Astrocyte (in vitro differentiated cells and primary cell): Measurements from ENCODE around the gene TMEM175. TPM values are rescaled to one million over a fixed set of nuclear protein-coding genes. Genes with fewer than 3 reads are reported as not detected.

Source experiments
- DNase-seq: peaks from one replicate; pipeline ENCODE4 v3.0.0-alpha.2; 2010; ENCODE audit warnings: low read depth
- FAIRE-seq: peaks from 2 replicates; lab custom pipeline; 2011; peaks lifted over from hg19 to GRCh38; lab: Jason Lieb, UNC
- H2AFZ ChIP-seq: 2 replicates; pipeline ENCODE4 v1.6.0; 2012; ENCODE audit warnings: low read depth, low read length, inconsistent platforms
- H3K27ac ChIP-seq: 2 replicates; pipeline ENCODE4 v1.5.1; 2011; ENCODE audit warnings: low read depth, low read length, inconsistent platforms
- H3K27me3 ChIP-seq: 2 replicates; pipeline ENCODE4 v1.6.0; 2011; ENCODE audit warnings: low read length, inconsistent platforms; ENCODE audit not compliant: insufficient read depth
- H3K36me3 ChIP-seq: 2 replicates; pipeline ENCODE4 v1.5.1; 2011; ENCODE audit warnings: low read length, inconsistent platforms; ENCODE audit not compliant: insufficient read depth
- H3K4me1 ChIP-seq: 2 replicates; pipeline ENCODE4 v1.5.1; 2011; ENCODE audit warnings: low read length, inconsistent platforms; ENCODE audit not compliant: insufficient read depth
- H3K4me2 ChIP-seq: 2 replicates; pipeline ENCODE4 v1.6.0; 2012; ENCODE audit warnings: low read length, inconsistent platforms
- H3K4me3 ChIP-seq: 2 replicates; pipeline ENCODE4 v1.5.1; 2011; ENCODE audit warnings: low read depth, mild to moderate bottlenecking, low read length, inconsistent platforms; ENCODE audit not compliant: insufficient read depth
- H3K79me2 ChIP-seq: 2 replicates; pipeline ENCODE4 v1.6.0; 2012; ENCODE audit warnings: mild to moderate bottlenecking, low read length, inconsistent platforms; ENCODE audit not compliant: insufficient read depth
- H3K9ac ChIP-seq: 2 replicates; pipeline ENCODE4 v1.6.0; 2012; ENCODE audit warnings: mild to moderate bottlenecking, low read length, inconsistent platforms
- H3K9me3 ChIP-seq: 2 replicates; pipeline ENCODE4 v1.5.1; 2012; ENCODE audit warnings: low read depth, mild to moderate bottlenecking, low read length, inconsistent platforms; ENCODE audit not compliant: insufficient read depth
- H4K20me1 ChIP-seq: 2 replicates; pipeline ENCODE4 v1.6.0; 2012; ENCODE audit warnings: low read length, inconsistent platforms; ENCODE audit not compliant: insufficient read depth
- H3K27ac Mint-ChIP-seq: one replicate; pipeline ENCODE4 v1.8.0; 2021; ENCODE audit warnings: mild to moderate bottlenecking, mixed read lengths; ENCODE audit not compliant: unreplicated experiment
- H3K27me3 Mint-ChIP-seq: one replicate; pipeline ENCODE4 v1.8.0; 2021; ENCODE audit warnings: low read depth, mixed read lengths; ENCODE audit not compliant: unreplicated experiment
- H3K36me3 Mint-ChIP-seq: one replicate; pipeline ENCODE4 v1.8.0; 2021; ENCODE audit warnings: low read depth, mixed read lengths; ENCODE audit not compliant: unreplicated experiment
- H3K4me1 Mint-ChIP-seq: one replicate; pipeline ENCODE4 v1.8.0; 2021; ENCODE audit warnings: low read depth, mixed read lengths; ENCODE audit not compliant: unreplicated experiment
- H3K4me3 Mint-ChIP-seq: one replicate; pipeline ENCODE4 v1.8.0; 2021; ENCODE audit warnings: mild to moderate bottlenecking, moderate library complexity, mixed read lengths; ENCODE audit not compliant: unreplicated experiment
- H3K9me3 Mint-ChIP-seq: one replicate; pipeline ENCODE4 v1.8.0; 2021; ENCODE audit warnings: mild to moderate bottlenecking, mixed read lengths; ENCODE audit not compliant: unreplicated experiment
- EZH2 ChIP-seq: IDR thresholded peaks from 2 replicates; pipeline ENCODE4 v1.6.1; 2012; ENCODE audit warnings: mild to moderate bottlenecking, low read length, inconsistent platforms; ENCODE audit not compliant: insufficient read depth
- total RNA-seq: library from RNA; stranded (reverse); gene quantifications from 2 replicates; pipeline ENCODE4 v1.2.1, GENCODE V29; 2021
- TF ChIP-seq, protein P1 (sequence below): IDR thresholded peaks from 2 replicates; pipeline ENCODE4 v1.5.1; 2011; ENCODE audit warnings: low read depth, mild to moderate bottlenecking, inconsistent platforms, low read length, moderate library complexity; ENCODE audit not compliant: insufficient read depth

The TMEM175 gene
- total RNA-seq, 1 donor from 2014 or later: 22.1 TPM

DNA sequence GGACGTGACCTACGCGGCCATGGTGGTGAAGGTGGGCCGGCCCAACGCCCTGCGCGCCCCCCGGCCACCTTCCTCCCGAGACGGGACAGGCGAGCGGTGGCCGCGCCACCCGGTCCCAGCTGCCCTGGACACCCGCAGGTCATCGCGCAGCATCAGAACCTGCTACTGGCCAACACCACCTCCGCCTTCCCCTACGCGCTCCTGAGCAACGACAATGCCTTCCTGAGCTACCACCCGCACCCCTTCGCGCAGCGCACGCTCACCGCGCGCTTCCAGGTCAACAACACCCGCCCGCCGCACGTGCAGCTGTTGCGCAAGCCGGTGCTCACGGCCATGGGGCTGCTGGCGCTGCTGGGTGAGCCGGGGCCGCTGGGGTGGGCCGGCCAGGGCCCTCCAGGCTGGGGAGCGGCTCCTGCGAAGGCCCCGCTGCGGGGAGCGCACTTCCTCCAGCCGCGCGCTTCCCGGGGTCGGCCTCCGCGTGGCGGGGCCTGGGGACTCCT lies 69.9 kb downstream of the TMEM175 start:
- no peak overlapping the region for H3K4me3 ChIP-seq
- peaks cover 31% of the 10 kb centered on the region for H3K27me3 Mint-ChIP-seq

DNA sequence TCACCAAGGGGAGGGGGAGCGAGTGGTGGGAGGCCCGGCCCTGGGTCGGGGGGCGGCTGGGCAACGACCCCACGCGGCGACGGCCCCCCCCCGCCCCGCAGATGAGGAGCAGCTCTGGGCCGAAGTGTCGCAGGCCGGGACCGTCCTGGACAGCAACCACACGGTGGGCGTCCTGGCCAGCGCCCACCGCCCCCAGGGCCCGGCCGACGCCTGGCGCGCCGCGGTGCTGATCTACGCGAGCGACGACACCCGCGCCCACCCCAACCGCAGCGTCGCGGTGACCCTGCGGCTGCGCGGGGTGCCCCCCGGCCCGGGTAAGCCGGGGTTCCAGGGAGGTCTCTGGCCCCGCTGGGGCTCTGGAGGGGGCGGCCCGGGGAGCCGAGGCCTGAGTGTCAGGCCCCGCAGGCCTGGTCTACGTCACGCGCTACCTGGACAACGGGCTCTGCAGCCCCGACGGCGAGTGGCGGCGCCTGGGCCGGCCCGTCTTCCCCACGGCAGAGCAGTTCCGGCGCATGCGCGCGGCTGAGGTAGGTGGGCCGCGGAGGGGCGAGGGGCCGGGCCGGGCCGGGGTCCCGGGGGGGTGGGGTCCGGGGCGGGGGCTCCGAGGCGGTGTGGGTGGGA lies 70.5 kb downstream of the TMEM175 start:
- Mint-ChIP-seq H3K4me3 (no peak overlapping the region), H3K4me1 (peaks cover 2% of the 10 kb centered on the region), H3K27ac (no peak overlapping the region), H3K27me3 (peaks cover 36% of the 10 kb centered on the region), H3K9me3 (peaks cover 6% of the 10 kb centered on the region), H3K36me3 (peaks cover 4% of the 10 kb centered on the region)
- Histone ChIP-seq H3K4me2 (no peak overlapping the region), H3K27ac (no peak overlapping the region), H3K27me3 (peaks cover 31% of the 10 kb centered on the region), H4K20me1 (peaks cover 8% of the 10 kb centered on the region), H3K4me1 (no peaks in the 10 kb centered on the region), H2AFZ (no peak overlapping the region), H3K36me3 (no peaks in the 10 kb centered on the region), H3K79me2 (no peaks in the 10 kb centered on the region), H3K4me3 (no peak overlapping the region), H3K9ac (no peak overlapping the region), H3K9me3 (no peaks in the 10 kb centered on the region)
- TF ChIP-seq, protein P1, sequence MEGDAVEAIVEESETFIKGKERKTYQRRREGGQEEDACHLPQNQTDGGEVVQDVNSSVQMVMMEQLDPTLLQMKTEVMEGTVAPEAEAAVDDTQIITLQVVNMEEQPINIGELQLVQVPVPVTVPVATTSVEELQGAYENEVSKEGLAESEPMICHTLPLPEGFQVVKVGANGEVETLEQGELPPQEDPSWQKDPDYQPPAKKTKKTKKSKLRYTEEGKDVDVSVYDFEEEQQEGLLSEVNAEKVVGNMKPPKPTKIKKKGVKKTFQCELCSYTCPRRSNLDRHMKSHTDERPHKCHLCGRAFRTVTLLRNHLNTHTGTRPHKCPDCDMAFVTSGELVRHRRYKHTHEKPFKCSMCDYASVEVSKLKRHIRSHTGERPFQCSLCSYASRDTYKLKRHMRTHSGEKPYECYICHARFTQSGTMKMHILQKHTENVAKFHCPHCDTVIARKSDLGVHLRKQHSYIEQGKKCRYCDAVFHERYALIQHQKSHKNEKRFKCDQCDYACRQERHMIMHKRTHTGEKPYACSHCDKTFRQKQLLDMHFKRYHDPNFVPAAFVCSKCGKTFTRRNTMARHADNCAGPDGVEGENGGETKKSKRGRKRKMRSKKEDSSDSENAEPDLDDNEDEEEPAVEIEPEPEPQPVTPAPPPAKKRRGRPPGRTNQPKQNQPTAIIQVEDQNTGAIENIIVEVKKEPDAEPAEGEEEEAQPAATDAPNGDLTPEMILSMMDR: no peak
- TF ChIP-seq EZH2: peak; percentile 80
- no peak for FAIRE-seq
- DNase-seq: no peak

More for the DNA sequence above, 69.9 kb downstream of the TMEM175 start:
- TF ChIP-seq EZH2: peak; percentile 98
- TF ChIP-seq, protein P1: no peak
- Mint-ChIP-seq H3K4me1 (peaks cover 2% of the 10 kb centered on the region), H3K36me3 (peaks cover 4% of the 10 kb centered on the region), H3K4me3 (no peak overlapping the region), H3K27ac (no peak overlapping the region), H3K9me3 (peaks cover 6% of the 10 kb centered on the region)
- H3K9ac ChIP-seq: no peak overlapping the region
- FAIRE-seq: no peak
- no peaks in the 10 kb centered on the region for H3K79me2 ChIP-seq
- no peaks in the 10 kb centered on the region for H3K36me3 ChIP-seq
- no peak overlapping the region for H3K27ac ChIP-seq
- no peak overlapping the region for H3K4me2 ChIP-seq
- H3K4me1 ChIP-seq: no peaks in the 10 kb centered on the region
- H3K9me3 ChIP-seq: no peaks in the 10 kb centered on the region
- H4K20me1 ChIP-seq: peaks cover 8% of the 10 kb centered on the region
- DNase-seq: no peak
- peaks cover 31% of the 10 kb centered on the region for H3K27me3 ChIP-seq
- no peak overlapping the region for H2AFZ ChIP-seq
